Small intestine (tissue), 7 donors: ENCODE results near the gene SLC44A2. TPM values are rescaled to one million over a fixed set of nuclear protein-coding genes. Genes with fewer than 3 reads are reported as not detected.
"Not testable (repeated sequence)": the region's sequence is repeated elsewhere in the genome, so short reads cannot be mapped to it uniquely, and the experiment has no call there.

ENCODE experiments used
- DNase-seq, 2 donors: peaks; one replicate each; pipeline versions ENCODE4 v3.0.0 to v3.0.0-alpha.2; 2013
- FAIRE-seq: peaks from 2 replicates; lab custom pipeline; 2012; peaks lifted over from hg19 to GRCh38; lab: Jason Lieb, UNC
- H3K27ac ChIP-seq, 3 donors: one replicate each; pipeline ENCODE4 v1.5.1; 2013; ENCODE audit warnings: low read length in 2 of 3, mild to moderate bottlenecking in 2 of 3, control low read depth in 1 of 3, inconsistent platforms in 1 of 3, low read depth in 1 of 3, moderate library complexity in 1 of 3
- H3K27me3 ChIP-seq, 3 donors: one replicate each; pipeline ENCODE4 v1.6.1; 2013; ENCODE audit warnings: low read length in 3 of 3, inconsistent platforms in 1 of 3; ENCODE audit not compliant: control insufficient read depth in 3 of 3, insufficient read depth in 3 of 3
- H3K36me3 ChIP-seq, 3 donors: one replicate each; pipeline ENCODE4 v1.6.1; 2013; ENCODE audit warnings: low read length in 3 of 3, inconsistent platforms in 1 of 3, low read depth in 1 of 3, mild to moderate bottlenecking in 1 of 3, moderate library complexity in 1 of 3; ENCODE audit not compliant: control insufficient read depth in 3 of 3, insufficient read depth in 2 of 3
- H3K4me1 ChIP-seq, 3 donors: one replicate each; pipeline ENCODE4 v1.6.1; 2013; ENCODE audit warnings: low read length in 2 of 3, inconsistent platforms in 1 of 3, low read depth in 1 of 3, mild to moderate bottlenecking in 1 of 3, moderate library complexity in 1 of 3; ENCODE audit not compliant: control insufficient read depth in 3 of 3, insufficient read depth in 2 of 3
- H3K4me3 ChIP-seq, 3 donors: one replicate each; pipeline ENCODE4 v1.5.1; 2013; ENCODE audit warnings: low read length in 3 of 3, control low read depth in 1 of 3, inconsistent platforms in 1 of 3, low read depth in 1 of 3, mild to moderate bottlenecking in 1 of 3, moderate library complexity in 1 of 3
- H3K9me3 ChIP-seq, 2 donors: one replicate each; pipeline ENCODE4 v1.6.1; 2013; ENCODE audit warnings: low read depth in 1 of 2, low read length in 1 of 2; ENCODE audit not compliant: control insufficient read depth in 2 of 2, insufficient read depth in 1 of 2
- WGBS, 3 donors: extraction: QIAGEN DNeasy Blood & Tissue Kit; methylation state at CpG; one replicate each; pipeline ENCODE4 v1.1.7; 2013; 5-methylcytosine and 5-hydroxymethylcytosine counted together
- polyA plus RNA-seq, 4 donors: library from polyadenylated mRNA; stranded (reverse) in 3 of 4; unstranded in 1 of 4; fragments of 200-250 nt in 3 of 4; fragments of 120-200 nt in 1 of 4; gene quantifications; one replicate each; pipeline versions ENCODE4 v1.2.1 to v1.2.3, GENCODE V29; 2013
- donor health status: healthy with polysubstance abuse.
- donor health status: control.
- donor health status: control.
- donor health status: Bipolar disorder and iron deficiency.
- donor health status: healthy.

The SLC44A2 gene
- polyA plus RNA-seq, 4 donors: 5.7 to 41.6 (median 19.0) TPM

DNA sequence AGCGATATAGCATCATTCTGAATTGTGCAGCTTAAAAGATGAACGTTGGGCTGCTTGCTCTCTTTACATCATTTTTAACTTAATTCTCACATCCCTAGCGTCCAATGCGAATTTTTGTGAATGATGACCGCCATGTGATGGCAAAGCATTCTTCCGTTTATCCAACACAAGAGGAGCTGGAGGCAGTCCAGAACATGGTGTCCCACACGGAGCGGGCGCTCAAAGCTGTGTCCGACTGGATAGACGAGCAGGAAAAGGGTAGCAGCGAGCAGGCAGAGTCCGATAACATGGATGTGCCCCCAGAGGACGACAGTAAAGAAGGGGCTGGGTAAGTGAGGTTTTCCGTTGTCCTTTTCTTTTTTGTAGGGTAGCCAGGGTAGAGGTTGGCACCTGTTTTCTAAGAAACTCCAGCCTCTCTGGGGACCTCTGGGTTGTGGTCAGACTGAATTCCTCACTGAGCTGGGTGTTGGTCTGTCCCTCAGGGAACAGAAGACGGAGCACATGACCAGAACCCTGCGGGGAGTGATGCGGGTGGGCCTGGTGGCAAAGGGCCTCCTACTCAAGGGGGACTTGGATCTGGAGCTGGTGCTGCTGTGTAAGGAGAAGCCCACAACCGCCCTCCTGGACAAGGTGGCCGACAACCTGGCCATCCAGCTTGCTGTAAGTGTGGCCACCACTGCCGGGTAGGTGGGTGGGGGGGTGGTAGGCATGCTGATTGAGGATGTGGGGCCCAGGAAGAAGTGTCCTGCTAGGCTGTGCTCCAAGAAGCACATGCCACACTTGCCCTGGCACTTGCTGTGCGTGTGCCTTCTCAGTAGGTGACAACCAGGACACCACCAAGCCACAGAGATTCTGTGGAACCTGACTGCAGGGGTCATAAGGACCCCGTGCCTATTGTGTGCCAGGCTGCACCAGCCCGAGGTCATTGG is 45.8 kb downstream of the SLC44A2 start:
- Histone ChIP-seq H3K4me3 (no peak overlapping the region), H3K9me3 (no peaks in the 10 kb centered on the region), H3K27ac (no peak overlapping the region), H3K27me3 (no peaks in the 10 kb centered on the region), H3K36me3 (peaks cover 6 to 74% (median 8%) of the 10 kb centered on the region in 3 donors), H3K4me1 (no peaks in the 10 kb centered on the region)
- 80 to 86% (median 83%) methylated on average over 24 of the region's 24 CpGs for WGBS, 3 donors
- FAIRE-seq: no peak
- no peak for DNase-seq

- H3K36me3 ChIP-seq: peaks cover 8 to 70% (median 9%) of the 10 kb centered on the region in 3 donors
- H3K9me3 ChIP-seq, FAIRE-seq, H3K4me1 ChIP-seq, H3K27me3 ChIP-seq, H3K27ac ChIP-seq, H3K4me3 ChIP-seq, DNase-seq: not testable (repeated sequence)
- WGBS, 3 donors: 90 to 98% (median 92%) methylated on average over 3 of the region's 3 CpGs
Observed at GRCh38 chr19:10671922-10672321, 46.6 kb downstream of the SLC44A2 start.

DNA sequence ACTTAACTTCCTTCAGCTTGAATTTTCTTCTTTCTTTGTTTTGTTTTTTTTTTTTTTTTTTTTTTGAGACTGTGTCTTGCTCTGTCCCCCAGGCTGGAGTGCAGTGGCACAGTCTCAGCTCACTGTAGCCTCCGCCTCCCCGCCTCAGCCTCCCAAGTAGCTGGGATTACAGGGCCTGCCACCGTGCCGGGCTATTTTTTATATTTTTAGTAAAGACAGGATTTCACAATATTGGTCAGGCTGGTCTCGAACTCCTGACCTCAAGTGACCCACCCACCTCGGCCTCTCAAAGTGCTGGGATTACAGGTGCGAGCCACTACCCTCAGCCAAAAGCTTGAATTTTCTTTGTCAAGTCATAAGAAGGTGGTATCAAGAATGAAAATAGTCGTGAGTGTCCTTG is 49.9 kb downstream of the SLC44A2 start:
- H3K27me3 ChIP-seq, H3K4me3 ChIP-seq, H3K4me1 ChIP-seq, FAIRE-seq, H3K9me3 ChIP-seq, H3K27ac ChIP-seq, DNase-seq: not testable (repeated sequence)
- 86 to 88% (median 87%) methylated on average over 8 of the region's 8 CpGs for WGBS, 3 donors
- H3K36me3 ChIP-seq: peaks cover 26 to 88% (median 33%) of the 10 kb centered on the region in 3 donors

GRCh38 chr19:10677751-10678150 is 52.4 kb downstream of the SLC44A2 start:
- no peak overlapping the region for H3K4me3 ChIP-seq
- H3K36me3 ChIP-seq: peaks cover 34 to 91% (median 49%) of the 10 kb centered on the region in 3 donors
- no peak for FAIRE-seq
- WGBS, 3 donors: 81 to 90% (median 82%) methylated on average over 13 of the region's 13 CpGs
- no peaks in the 10 kb centered on the region for H3K9me3 ChIP-seq
- no peak overlapping the region for H3K27ac ChIP-seq
- no peak for DNase-seq
- H3K27me3 ChIP-seq: no peaks in the 10 kb centered on the region
- H3K4me1 ChIP-seq: no peaks in the 10 kb centered on the region

DNA sequence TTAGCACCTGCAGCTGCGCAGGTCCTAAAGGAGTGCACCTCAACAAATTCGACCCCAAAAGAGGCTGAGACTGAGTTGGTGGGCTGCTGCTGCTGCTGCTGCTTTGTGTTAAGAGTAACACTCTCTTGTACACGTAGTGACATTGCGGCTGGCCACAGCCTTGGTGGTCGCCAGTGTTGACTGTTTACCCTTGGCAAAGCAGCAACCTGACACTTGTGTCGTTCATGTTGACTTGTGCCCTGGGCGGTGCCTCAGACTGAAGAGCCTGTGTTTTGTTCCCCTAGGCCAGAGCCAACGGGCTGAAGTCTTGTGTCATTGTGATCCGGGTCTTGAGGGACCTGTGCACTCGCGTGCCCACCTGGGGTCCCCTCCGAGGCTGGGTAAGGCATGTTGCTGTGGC is 53.5 kb downstream of the SLC44A2 start:
- no peak for DNase-seq
- FAIRE-seq: no peak
- no peaks in the 10 kb centered on the region for H3K9me3 ChIP-seq
- no peak overlapping the region for H3K4me3 ChIP-seq
- no peak overlapping the region for H3K27ac ChIP-seq
- 87 to 92% (median 90%) methylated on average over 12 of the region's 12 CpGs for WGBS, 3 donors
- no peaks in the 10 kb centered on the region for H3K27me3 ChIP-seq
- peaks cover 41 to 93% (median 58%) of the 10 kb centered on the region in 3 donors for H3K36me3 ChIP-seq
- no peaks in the 10 kb centered on the region for H3K4me1 ChIP-seq

DNA sequence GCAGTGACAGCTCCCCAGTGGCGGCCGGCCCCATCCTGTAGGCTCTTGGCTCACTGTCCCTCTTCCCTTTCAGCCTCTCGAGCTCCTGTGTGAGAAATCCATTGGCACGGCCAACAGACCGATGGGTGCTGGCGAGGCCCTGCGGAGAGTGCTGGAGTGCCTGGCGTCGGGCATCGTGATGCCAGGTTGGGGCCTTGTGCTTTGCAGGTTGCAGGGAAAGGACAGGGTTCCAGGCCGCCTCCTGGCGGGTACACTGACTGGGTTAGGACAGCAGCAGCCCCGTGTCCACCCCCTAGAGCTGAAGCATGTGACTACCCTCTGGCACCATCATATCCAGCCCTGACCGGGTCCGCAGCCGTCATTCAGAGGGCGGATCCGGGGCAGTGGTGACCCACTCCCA is 54.4 kb downstream of the SLC44A2 start:
- WGBS, 3 donors: 94 to 95% (median 95%) methylated on average over 17 to 18 of the region's 18 CpGs
- peaks cover 41 to 91% (median 58%) of the 10 kb centered on the region in 3 donors for H3K36me3 ChIP-seq
- FAIRE-seq: no peak

GRCh38 chr19:10680545-10681135 is 55.3 kb downstream of the SLC44A2 start:
- no peak overlapping the region for H3K27ac ChIP-seq
- 94 to 98% (median 98%) methylated on average over 13 to 15 of the region's 15 CpGs for WGBS, 3 donors

More for the DNA sequence above, 54.4 kb downstream of the SLC44A2 start:
- H3K4me1 ChIP-seq: no peaks in the 10 kb centered on the region
- DNase-seq: no peak
- no peak overlapping the region for H3K27ac ChIP-seq
- no peaks in the 10 kb centered on the region for H3K9me3 ChIP-seq
- H3K4me3 ChIP-seq: no peak overlapping the region
- H3K27me3 ChIP-seq: no peaks in the 10 kb centered on the region

DNA sequence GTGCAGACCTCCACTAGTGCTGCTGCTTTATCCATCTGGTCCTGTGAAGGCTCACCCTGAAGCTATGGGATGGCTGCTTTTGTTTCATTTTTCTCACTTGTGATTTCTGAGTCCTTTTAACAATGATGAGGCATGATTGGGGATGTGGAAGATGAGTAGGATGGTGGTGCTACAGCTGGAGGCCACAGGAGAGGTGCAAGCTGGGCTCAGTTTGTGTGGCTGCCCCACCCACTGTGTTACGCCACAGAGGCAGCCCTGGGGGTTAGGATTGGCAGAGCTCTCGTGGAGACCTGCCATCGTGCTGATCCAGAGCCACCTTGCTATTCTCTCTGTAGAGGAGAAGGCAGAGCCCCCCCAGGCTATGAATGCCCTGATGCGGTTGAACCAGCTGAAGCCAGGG is 56.3 kb downstream of the SLC44A2 start:
- Histone ChIP-seq H3K27me3 (no peaks in the 10 kb centered on the region), H3K36me3 (peaks cover 44 to 91% (median 58%) of the 10 kb centered on the region in 3 donors), H3K4me1 (no peaks in the 10 kb centered on the region), H3K9me3 (no peaks in the 10 kb centered on the region), H3K4me3 (no peak overlapping the region), H3K27ac (no peak overlapping the region)
- WGBS, 3 donors: 88 to 98% (median 93%) methylated on average over 4 of the region's 4 CpGs
- FAIRE-seq (no peak), DNase-seq (no peak)

More at GRCh38 chr19:10680545-10681135, 55.3 kb downstream of the SLC44A2 start:
- H3K9me3 ChIP-seq: no peaks in the 10 kb centered on the region
- H3K36me3 ChIP-seq: peaks cover 42 to 87% (median 56%) of the 10 kb centered on the region in 3 donors
- no peaks in the 10 kb centered on the region for H3K27me3 ChIP-seq
- no peaks in the 10 kb centered on the region for H3K4me1 ChIP-seq
- no peak for DNase-seq
- FAIRE-seq: no peak
- no peak overlapping the region for H3K4me3 ChIP-seq
